Measurements from ENCODE around the gene CHDH.

Gene CHDH

DNA sequence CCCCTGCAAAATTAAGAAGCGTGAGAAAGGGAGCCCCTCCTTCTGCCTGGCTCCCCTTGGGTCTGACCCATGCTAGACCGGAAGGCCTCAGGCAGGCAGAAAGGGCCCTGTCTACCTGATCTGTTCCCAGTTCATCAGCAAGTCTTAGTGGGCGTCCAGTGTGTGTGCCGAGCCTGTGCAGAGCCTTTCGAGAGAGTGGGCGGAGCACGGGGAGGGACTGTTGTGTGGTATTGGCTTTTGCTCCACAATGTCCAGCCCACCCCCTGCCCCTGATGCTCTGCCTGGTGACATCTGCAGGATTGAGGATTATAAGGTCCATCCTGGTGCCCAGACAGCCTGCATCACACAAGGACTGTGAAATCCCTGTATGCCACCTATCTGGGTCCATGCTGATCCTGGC lies 82.9 kb downstream of the CHDH start:
- no peak for DNase-seq (ENCODE audit: extremely low read depth in 1 of 2, low read depth in 1 of 2)

All from activated CD8-positive, alpha-beta memory T cell treated with anti-CD3 and anti-CD28 coated beads for 1 hour (primary cell).